ENCODE data around the gene ADGRL1. TPM values are rescaled to one million over a fixed set of nuclear protein-coding genes. Genes with fewer than 3 reads are reported as not detected.

ADGRL1 gene
- total RNA-seq, 4 donors from 2014 or later = 45.9 to 55.4 (median 48.7) TPM

GRCh38 chr19:14107581-14108461 is 98.1 kb downstream of the ADGRL1 start:
- intact Hi-C loops (cut with DNase I; ENCODE audit: low total_unique reads) = no loop called here

GRCh38 chr19:14106840-14107239 is 99.1 kb downstream of the ADGRL1 start:
- Histone ChIP-seq H3K36me3 (peaks cover 0 to 8% (median 0%) of the 10 kb centered on the region in 4 donors), H3K4me3 (no peak overlapping the region), H3K9me3 (no peaks in the 10 kb centered on the region), H3K4me1 (peaks cover 0 to 27% (median under 1%) of the 10 kb centered on the region in 4 donors), H3K27me3 (no peaks in the 10 kb centered on the region), H3K27ac (peak overlapping the region; percentile 23 to 76 (median 60))
- in situ Hi-C loops (cut with MboI; ENCODE audit: low pct_ligation_motif_present in 1 of 4, low pct_unique_long_range_greater_than_20kb in 1 of 4, low sequenced_read_pairs in 3 of 4) (no loop called here), intact Hi-C loops (cut with DNase I; ENCODE audit: low total_unique reads) (no loop called here)
- no peak for DNase-seq
- WGBS, 2 donors (ENCODE audit: low coverage in 1 of 2) = 90% methylated on average over 16 of the region's 16 CpGs; no CpG with 5 or more reads in 1 of the 2 donors
- TF ChIP-seq POLR2AphosphoS5 (IDR thresholded peaks at IDR 0.05) (no peak), EP300 (IDR thresholded peaks at IDR 0.05; ENCODE audit: low read depth) (no peak), CTCF (IDR thresholded peaks at IDR 0.05) (no peak), POLR2A (IDR thresholded peaks at IDR 0.05) (no peak)

More at GRCh38 chr19:14107581-14108461, 98.1 kb downstream of the ADGRL1 start:
- in situ Hi-C loops (cut with MboI; ENCODE audit: low pct_ligation_motif_present in 1 of 4, low pct_unique_long_range_greater_than_20kb in 1 of 4, low sequenced_read_pairs in 3 of 4) = no loop called here
- H3K27ac ChIP-seq = peak overlapping the region; percentile 23 to 76 (median 60)
- TF ChIP-seq POLR2AphosphoS5 (IDR thresholded peaks at IDR 0.05) (no peak), EP300 (IDR thresholded peaks at IDR 0.05; ENCODE audit: low read depth) (no peak), CTCF (IDR thresholded peaks at IDR 0.05) (no peak), POLR2A (IDR thresholded peaks at IDR 0.05) (no peak)
- no peaks in the 10 kb centered on the region for H3K9me3 ChIP-seq
- no peak for DNase-seq
- H3K4me1 ChIP-seq = peaks cover 6 to 37% (median 10%) of the 10 kb centered on the region in 4 donors
- no peaks in the 10 kb centered on the region for H3K27me3 ChIP-seq
- 75% methylated on average over 23 of the region's 23 CpGs; no CpG with 5 or more reads in 1 of the 2 donors for WGBS, 2 donors (ENCODE audit: low coverage in 1 of 2)
- H3K36me3 ChIP-seq = no peaks in the 10 kb centered on the region
- H3K4me3 ChIP-seq = no peak overlapping the region

GRCh38 chr19:14105680-14106079 is 100.3 kb downstream of the ADGRL1 start:
- no peak for DNase-seq
- H3K4me3 ChIP-seq = no peak overlapping the region
- peaks cover 0 to 19% (median 2%) of the 10 kb centered on the region in 4 donors for H3K36me3 ChIP-seq
- in situ Hi-C loops (cut with MboI; ENCODE audit: low pct_ligation_motif_present in 1 of 4, low pct_unique_long_range_greater_than_20kb in 1 of 4, low sequenced_read_pairs in 3 of 4) = no loop called here
- H3K27ac ChIP-seq = peak overlapping the region; percentile 22 to 56 (median 54)
- peaks cover 0 to 23% (median 0%) of the 10 kb centered on the region in 4 donors for H3K4me1 ChIP-seq
- TF ChIP-seq POLR2AphosphoS5 (IDR thresholded peaks at IDR 0.05) = no peak
- no peak for TF ChIP-seq CTCF (IDR thresholded peaks at IDR 0.05)
- TF ChIP-seq POLR2A (IDR thresholded peaks at IDR 0.05) = no peak
- TF ChIP-seq EP300 (IDR thresholded peaks at IDR 0.05; ENCODE audit: low read depth) = no peak
- WGBS, 2 donors (ENCODE audit: low coverage in 1 of 2) = 50 to 55% methylated on average over 8 of the region's 8 CpGs
- H3K9me3 ChIP-seq = no peaks in the 10 kb centered on the region
- intact Hi-C loops (cut with DNase I; ENCODE audit: low total_unique reads) = no loop called here
- H3K27me3 ChIP-seq = no peaks in the 10 kb centered on the region

- in situ Hi-C loops (cut with MboI; ENCODE audit: low pct_ligation_motif_present in 1 of 4, low pct_unique_long_range_greater_than_20kb in 1 of 4, low sequenced_read_pairs in 3 of 4) = no loop called here
- Histone ChIP-seq H3K27me3 (no peaks in the 10 kb centered on the region), H3K4me1 (peaks cover 0 to 23% (median 0%) of the 10 kb centered on the region in 4 donors), H3K27ac (no peak overlapping the region), H3K9me3 (no peaks in the 10 kb centered on the region), H3K4me3 (no peak overlapping the region), H3K36me3 (peaks cover 0 to 25% (median 8%) of the 10 kb centered on the region in 4 donors)
- intact Hi-C loops (cut with DNase I; ENCODE audit: low total_unique reads) = no loop called here
- no peak for DNase-seq
- 100% methylated on average over 1 of the region's 1 CpG; no CpG with 5 or more reads in 1 of the 2 donors for WGBS, 2 donors (ENCODE audit: low coverage in 1 of 2)
- no peak for TF ChIP-seq EP300 (IDR thresholded peaks at IDR 0.05; ENCODE audit: low read depth)
- no peak for TF ChIP-seq POLR2A (IDR thresholded peaks at IDR 0.05)
- TF ChIP-seq POLR2AphosphoS5 (IDR thresholded peaks at IDR 0.05) = no peak
- no peak for TF ChIP-seq CTCF (IDR thresholded peaks at IDR 0.05)
These were observed 102.7 kb downstream of the ADGRL1 start for GRCh38 chr19:14103310-14103709.
